Central memory CD8-positive, alpha-beta T cell (primary cell): ENCODE measurements around the gene GNG8.

Source experiments
- ATAC-seq: fragments of 150-1000 bp; cut with Tn5 transposase; replicated peaks from 2 replicates; pipeline ENCODE4 v1.10.0; 2022; ENCODE audit warnings: mild to moderate bottlenecking, moderate FRiP score, moderate number of reproducible peaks; ENCODE audit not compliant: poor library complexity, severe bottlenecking; ENCODE audit errors: extremely low read depth
- DNase-seq, 2 donors: peaks; one replicate each; pipeline ENCODE4 v3.0.0; 2021; ENCODE audit warnings: low spot score in 2 of 2
- H3K27ac Mint-ChIP-seq: one replicate; pipeline ENCODE4 v1.8.0; 2022; ENCODE audit warnings: low read depth, mild to moderate bottlenecking, moderate library complexity, mixed read lengths
- H3K27me3 Mint-ChIP-seq: one replicate; pipeline ENCODE4 v1.8.0; 2022; ENCODE audit warnings: mixed read lengths
- H3K36me3 Mint-ChIP-seq: one replicate; pipeline ENCODE4 v1.8.0; 2022; ENCODE audit warnings: mild to moderate bottlenecking, moderate library complexity, mixed read lengths; ENCODE audit not compliant: insufficient read depth
- H3K4me1 Mint-ChIP-seq: one replicate; pipeline ENCODE4 v1.8.0; 2022; ENCODE audit warnings: mixed read lengths
- H3K4me3 Mint-ChIP-seq: one replicate; pipeline ENCODE4 v1.8.0; 2022; ENCODE audit warnings: mild to moderate bottlenecking, moderate library complexity, mixed read lengths
- H3K9me3 Mint-ChIP-seq: one replicate; pipeline ENCODE4 v1.8.0; 2022; ENCODE audit warnings: mixed read lengths

The GNG8 gene

GRCh38 chr19:46621191-46622117 is 14.5 kb downstream of the GNG8 start:
- no peaks in the 10 kb centered on the region for H3K9me3 Mint-ChIP-seq
- no peak overlapping the region for H3K4me3 Mint-ChIP-seq
- H3K27ac Mint-ChIP-seq, result peak overlapping the region; percentile 13
- DNase-seq (no peak), ATAC-seq (no peak)
- peaks cover 37% of the 10 kb centered on the region for H3K27me3 Mint-ChIP-seq
- peaks cover 5% of the 10 kb centered on the region for H3K36me3 Mint-ChIP-seq
- H3K4me1 Mint-ChIP-seq, result peaks cover 6% of the 10 kb centered on the region

GRCh38 chr19:46620716-46621115 is 15.3 kb downstream of the GNG8 start:
- peaks cover 5% of the 10 kb centered on the region for H3K36me3 Mint-ChIP-seq

GRCh38 chr19:46620267-46620666 is 15.7 kb downstream of the GNG8 start:
- Mint-ChIP-seq H3K36me3 (peaks cover 5% of the 10 kb centered on the region), H3K9me3 (no peaks in the 10 kb centered on the region), H3K4me3 (no peak overlapping the region), H3K4me1 (peaks cover 6% of the 10 kb centered on the region), H3K27me3 (peaks cover 35% of the 10 kb centered on the region), H3K27ac (no peak overlapping the region)
- DNase-seq (no peak), ATAC-seq (no peak)

More at GRCh38 chr19:46620716-46621115, 15.3 kb downstream of the GNG8 start:
- H3K27me3 Mint-ChIP-seq, result peaks cover 39% of the 10 kb centered on the region
- no peaks in the 10 kb centered on the region for H3K9me3 Mint-ChIP-seq
- no peak overlapping the region for H3K27ac Mint-ChIP-seq
- DNase-seq, result no peak
- no peak overlapping the region for H3K4me3 Mint-ChIP-seq
- ATAC-seq, result no peak
- H3K4me1 Mint-ChIP-seq, result peaks cover 6% of the 10 kb centered on the region

GRCh38 chr19:46618670-46619231 is 17.3 kb downstream of the GNG8 start:
- Mint-ChIP-seq H3K27me3 (peaks cover 24% of the 10 kb centered on the region), H3K4me1 (peaks cover 13% of the 10 kb centered on the region), H3K36me3 (peaks cover 5% of the 10 kb centered on the region), H3K27ac (no peak overlapping the region), H3K9me3 (no peaks in the 10 kb centered on the region), H3K4me3 (no peak overlapping the region)
- DNase-seq (no peak), ATAC-seq (peak; percentile 58)

GRCh38 chr19:46617601-46618000 is 18.4 kb downstream of the GNG8 start:
- H3K27me3 Mint-ChIP-seq, result peaks cover 24% of the 10 kb centered on the region
- ATAC-seq (no peak), DNase-seq (no peak)
- peaks cover 5% of the 10 kb centered on the region for H3K36me3 Mint-ChIP-seq
- H3K4me3 Mint-ChIP-seq, result no peak overlapping the region
- H3K9me3 Mint-ChIP-seq, result no peaks in the 10 kb centered on the region
- peaks cover 16% of the 10 kb centered on the region for H3K4me1 Mint-ChIP-seq
- no peak overlapping the region for H3K27ac Mint-ChIP-seq

GRCh38 chr19:46616631-46617322 is 19.2 kb downstream of the GNG8 start:
- peaks cover 24% of the 10 kb centered on the region for H3K4me1 Mint-ChIP-seq
- peaks cover 18% of the 10 kb centered on the region for H3K27me3 Mint-ChIP-seq
- H3K36me3 Mint-ChIP-seq, result peaks cover 5% of the 10 kb centered on the region
- no peaks in the 10 kb centered on the region for H3K9me3 Mint-ChIP-seq
- H3K27ac Mint-ChIP-seq, result peak overlapping the region; percentile 49
- ATAC-seq (no peak), DNase-seq (no peak)
- peak overlapping the region; percentile 35 for H3K4me3 Mint-ChIP-seq

GRCh38 chr19:46615966-46616365 is 20.0 kb downstream of the GNG8 start:
- Mint-ChIP-seq H3K4me1 (peaks cover 32% of the 10 kb centered on the region), H3K27me3 (peaks cover 10% of the 10 kb centered on the region), H3K27ac (no peak overlapping the region), H3K36me3 (peaks cover 11% of the 10 kb centered on the region), H3K4me3 (no peak overlapping the region), H3K9me3 (no peaks in the 10 kb centered on the region)
- ATAC-seq (no peak), DNase-seq (no peak)

- no peaks in the 10 kb centered on the region for H3K9me3 Mint-ChIP-seq
- no peak overlapping the region for H3K4me3 Mint-ChIP-seq
- H3K27ac Mint-ChIP-seq, result no peak overlapping the region
- peaks cover 17% of the 10 kb centered on the region for H3K36me3 Mint-ChIP-seq
- peaks cover 48% of the 10 kb centered on the region for H3K4me1 Mint-ChIP-seq
- ATAC-seq (peak; percentile 44), DNase-seq (peak; percentile 64 to 74)
- H3K27me3 Mint-ChIP-seq, result peaks cover 9% of the 10 kb centered on the region
These were observed 21.8 kb downstream of the GNG8 start for GRCh38 chr19:46614114-46614722.

- no peak overlapping the region for H3K4me3 Mint-ChIP-seq
- H3K27ac Mint-ChIP-seq, result no peak overlapping the region
- H3K4me1 Mint-ChIP-seq, result peaks cover 51% of the 10 kb centered on the region
- H3K36me3 Mint-ChIP-seq, result peaks cover 22% of the 10 kb centered on the region
- H3K27me3 Mint-ChIP-seq, result peaks cover 9% of the 10 kb centered on the region
- no peak for ATAC-seq
- H3K9me3 Mint-ChIP-seq, result no peaks in the 10 kb centered on the region
- DNase-seq, result no peak
These were observed 22.5 kb downstream of the GNG8 start for GRCh38 chr19:46613525-46613924.

GRCh38 chr19:46611776-46612175 is 24.2 kb downstream of the GNG8 start:
- Mint-ChIP-seq H3K27me3 (peaks cover 5% of the 10 kb centered on the region), H3K36me3 (peaks cover 27% of the 10 kb centered on the region), H3K27ac (peak overlapping the region; percentile 86), H3K4me3 (peak overlapping the region; percentile 34), H3K9me3 (no peaks in the 10 kb centered on the region), H3K4me1 (peaks cover 58% of the 10 kb centered on the region)
- peak; percentile 17 for ATAC-seq
- no peak for DNase-seq

GRCh38 chr19:46610851-46611770 is 24.9 kb downstream of the GNG8 start:
- Mint-ChIP-seq H3K27me3 (no peaks in the 10 kb centered on the region), H3K9me3 (no peaks in the 10 kb centered on the region), H3K36me3 (peaks cover 29% of the 10 kb centered on the region), H3K27ac (peak overlapping the region; percentile 86), H3K4me1 (peaks cover 54% of the 10 kb centered on the region), H3K4me3 (peak overlapping the region; percentile 68)
- ATAC-seq (peak; percentile 10), DNase-seq (no peak)
